Islet of Langerhans (tissue), 1 donor: ENCODE measurements around the gene JAK1.

Experiments used
- FAIRE-seq: peaks from one replicate; lab custom pipeline; 2011; peaks lifted over from hg19 to GRCh38; lab: Jason Lieb, UNC

Gene JAK1

DNA sequence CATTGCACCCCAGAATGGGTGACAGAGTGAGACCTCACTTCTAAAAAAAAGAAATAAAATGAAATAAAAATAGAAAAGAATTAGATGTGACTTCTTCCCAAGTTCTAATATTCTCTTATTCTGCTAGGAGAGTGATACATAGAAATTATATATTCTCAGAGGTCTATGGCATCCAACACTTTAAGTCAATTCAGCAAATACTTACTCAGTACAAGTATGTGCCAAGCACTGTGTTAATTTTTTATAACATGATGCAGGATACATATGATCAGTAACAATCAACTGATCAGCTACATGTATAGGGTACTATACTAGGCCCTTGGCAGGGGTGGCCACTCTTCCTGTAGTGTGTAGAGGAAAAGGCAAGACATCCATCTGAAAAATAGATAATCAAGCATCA, 13.0 kb upstream of the JAK1 start:
- no peak for FAIRE-seq

DNA sequence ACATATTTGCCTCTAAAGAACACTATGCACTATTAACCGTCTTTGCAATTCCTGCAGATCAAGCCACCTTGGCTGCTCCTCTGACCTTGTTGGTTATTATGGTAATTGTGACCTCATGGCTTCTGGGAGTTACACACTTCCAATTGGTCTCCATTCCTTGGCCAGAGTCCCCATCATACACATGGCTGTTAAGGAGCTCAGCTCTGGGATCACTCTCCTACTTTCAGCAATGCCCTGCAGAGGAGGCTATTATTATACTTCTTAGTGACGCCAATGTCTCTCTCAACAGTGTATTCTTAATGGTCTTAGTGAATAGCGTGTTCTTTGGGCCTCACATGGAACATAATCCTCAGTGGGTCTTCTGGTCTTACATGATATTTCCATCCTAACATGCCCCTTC, 10.0 kb upstream of the JAK1 start:
- no peak for FAIRE-seq

- FAIRE-seq, result no peak
Measured at GRCh38 chr1:64975740-64976139, 9.4 kb upstream of the JAK1 start.

DNA sequence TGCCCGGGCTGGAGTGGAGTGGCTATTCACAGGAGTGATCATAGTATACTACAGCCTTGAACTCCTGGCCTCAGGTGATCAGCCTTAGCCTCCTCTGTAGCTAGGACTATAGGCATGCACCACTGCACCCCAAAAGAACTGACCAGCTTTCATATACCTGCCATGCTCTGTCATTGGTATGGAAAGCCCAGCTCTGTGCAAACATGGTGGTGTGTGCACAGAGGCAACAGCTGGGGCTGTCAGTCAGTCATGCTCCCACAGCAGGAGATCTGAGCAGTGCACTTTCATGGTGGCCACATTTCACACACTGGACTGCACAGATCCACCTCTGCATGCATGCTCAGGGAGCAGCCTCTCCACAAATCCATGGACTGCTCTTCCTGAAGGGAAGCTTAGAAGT, 8.8 kb upstream of the JAK1 start:
- FAIRE-seq, result no peak

DNA sequence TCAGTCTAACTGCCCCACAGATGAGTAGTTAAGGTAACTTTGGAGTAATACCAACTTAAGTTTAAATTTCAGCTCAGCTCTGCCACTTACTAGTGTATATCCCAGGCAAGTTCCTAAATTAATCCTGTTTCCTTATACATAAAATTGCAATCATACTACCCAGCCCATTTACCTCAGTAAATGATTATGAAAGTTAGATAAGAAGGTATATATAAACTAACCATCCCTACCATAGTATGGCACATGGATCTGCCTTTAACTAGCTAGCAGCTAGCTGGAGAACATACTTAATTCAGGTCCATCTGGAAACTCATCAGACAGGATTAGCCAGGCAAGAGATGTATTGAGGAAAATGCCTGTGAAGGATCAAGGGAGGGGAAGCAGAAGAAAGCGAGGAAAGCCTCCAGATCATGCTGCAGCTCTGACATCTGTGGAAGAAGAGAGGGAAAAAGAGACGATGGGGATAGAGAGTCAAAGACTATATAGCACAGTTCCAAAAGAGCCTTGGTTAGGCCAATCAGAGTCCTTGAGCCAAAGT, 8.0 kb upstream of the JAK1 start:
- FAIRE-seq, result no peak

DNA sequence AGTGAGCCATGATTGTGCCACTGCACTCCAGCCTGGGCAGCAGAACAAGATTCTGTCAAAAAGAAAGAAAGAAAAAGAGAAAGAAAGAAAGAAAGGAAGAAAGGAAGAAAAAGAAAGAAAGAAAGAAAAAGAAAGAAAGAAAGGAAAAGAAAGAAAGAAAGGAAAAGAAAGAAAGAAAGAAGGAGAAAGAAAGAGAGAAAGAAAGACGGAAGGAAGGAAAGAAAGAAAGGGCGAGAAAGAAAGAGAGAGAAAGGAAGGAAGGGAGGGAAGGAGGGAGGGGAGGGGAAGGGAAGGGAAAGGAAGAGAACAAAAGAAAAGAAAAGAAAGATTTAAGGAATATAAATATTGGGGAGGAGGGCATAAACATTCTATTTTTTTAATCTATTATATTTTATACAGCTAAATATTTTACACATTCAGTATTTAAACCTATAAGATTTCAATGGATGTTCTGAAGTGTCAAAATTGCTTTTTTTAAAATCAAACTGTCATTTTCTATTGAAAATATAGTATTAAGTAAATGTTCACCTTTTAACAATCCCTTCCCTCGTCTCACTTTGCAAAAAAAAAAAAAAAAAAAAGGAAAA, 6.8 kb upstream of the JAK1 start:
- no peak for FAIRE-seq

- FAIRE-seq, result no peak
Measured at GRCh38 chr1:64969305-64970046, 3.1 kb upstream of the JAK1 start.

GRCh38 chr1:64967381-64967780, 1.0 kb upstream of the JAK1 start:
- FAIRE-seq, result no peak

- FAIRE-seq, result no peak
Measured at GRCh38 chr1:64965366-64966157, 787 bp downstream of the JAK1 start.

- FAIRE-seq, result no peak
Measured at GRCh38 chr1:64963466-64963865, 2.9 kb downstream of the JAK1 start.

GRCh38 chr1:64962441-64962840, 3.9 kb downstream of the JAK1 start:
- FAIRE-seq, result no peak

- FAIRE-seq, result no peak
Measured at GRCh38 chr1:64961923-64962322, 4.4 kb downstream of the JAK1 start.

- no peak for FAIRE-seq
Measured at GRCh38 chr1:64960731-64961130, 5.6 kb downstream of the JAK1 start.

- no peak for FAIRE-seq
Measured at GRCh38 chr1:64959986-64960385, 6.4 kb downstream of the JAK1 start.

GRCh38 chr1:64956733-64957441, 9.5 kb downstream of the JAK1 start:
- no peak for FAIRE-seq

DNA sequence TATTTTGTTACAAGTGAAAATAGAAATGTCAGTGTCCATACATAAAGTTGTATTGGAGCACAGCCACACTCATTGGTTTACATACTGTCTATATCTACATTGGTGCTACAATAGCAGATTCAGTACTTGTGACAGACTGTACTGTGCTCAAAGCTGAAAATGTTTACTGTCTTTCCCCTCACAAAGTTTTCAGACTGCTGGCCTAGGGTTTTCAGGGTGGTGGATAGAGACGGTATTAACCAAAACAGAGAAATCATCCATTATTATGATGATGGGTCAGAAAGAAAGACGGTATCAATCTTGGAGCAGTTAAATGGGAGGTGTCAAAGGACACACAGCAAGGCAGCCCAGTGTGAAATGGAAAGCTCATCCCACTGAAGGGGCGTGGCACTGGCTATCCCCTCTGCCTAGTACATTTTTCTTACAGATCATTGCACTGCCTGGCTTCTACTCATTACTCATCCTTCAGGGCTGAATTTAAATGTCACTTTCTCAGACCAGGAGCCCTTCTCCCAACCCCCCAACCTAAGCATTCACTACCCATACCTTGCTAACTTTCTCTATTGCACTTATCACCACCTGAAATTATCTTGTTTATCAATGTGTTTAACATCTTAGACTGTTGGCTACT, 10.2 kb downstream of the JAK1 start:
- FAIRE-seq, result no peak

- no peak for FAIRE-seq
Measured at GRCh38 chr1:64955097-64956009, 11.0 kb downstream of the JAK1 start.

DNA sequence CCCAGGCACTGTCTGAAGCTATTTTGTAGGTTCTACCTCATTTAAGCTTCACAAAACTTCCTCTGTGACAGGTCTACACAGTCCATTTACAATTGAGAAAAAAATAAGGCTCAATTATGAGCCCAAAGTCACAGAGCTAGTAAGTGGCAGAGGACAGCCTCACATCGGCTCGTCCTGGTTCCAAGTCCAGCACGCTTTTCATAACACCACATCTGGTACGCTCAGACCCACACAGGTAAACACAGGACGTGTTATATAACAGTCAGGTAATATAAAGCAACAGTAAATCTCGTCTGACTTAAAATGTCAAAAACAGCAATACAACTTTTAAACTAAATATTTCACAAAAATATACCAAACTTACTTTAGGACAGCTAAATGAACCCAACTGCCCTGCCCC, 13.1 kb downstream of the JAK1 start:
- FAIRE-seq, result no peak

GRCh38 chr1:64950284-64950809, 16.0 kb downstream of the JAK1 start:
- FAIRE-seq, result no peak

DNA sequence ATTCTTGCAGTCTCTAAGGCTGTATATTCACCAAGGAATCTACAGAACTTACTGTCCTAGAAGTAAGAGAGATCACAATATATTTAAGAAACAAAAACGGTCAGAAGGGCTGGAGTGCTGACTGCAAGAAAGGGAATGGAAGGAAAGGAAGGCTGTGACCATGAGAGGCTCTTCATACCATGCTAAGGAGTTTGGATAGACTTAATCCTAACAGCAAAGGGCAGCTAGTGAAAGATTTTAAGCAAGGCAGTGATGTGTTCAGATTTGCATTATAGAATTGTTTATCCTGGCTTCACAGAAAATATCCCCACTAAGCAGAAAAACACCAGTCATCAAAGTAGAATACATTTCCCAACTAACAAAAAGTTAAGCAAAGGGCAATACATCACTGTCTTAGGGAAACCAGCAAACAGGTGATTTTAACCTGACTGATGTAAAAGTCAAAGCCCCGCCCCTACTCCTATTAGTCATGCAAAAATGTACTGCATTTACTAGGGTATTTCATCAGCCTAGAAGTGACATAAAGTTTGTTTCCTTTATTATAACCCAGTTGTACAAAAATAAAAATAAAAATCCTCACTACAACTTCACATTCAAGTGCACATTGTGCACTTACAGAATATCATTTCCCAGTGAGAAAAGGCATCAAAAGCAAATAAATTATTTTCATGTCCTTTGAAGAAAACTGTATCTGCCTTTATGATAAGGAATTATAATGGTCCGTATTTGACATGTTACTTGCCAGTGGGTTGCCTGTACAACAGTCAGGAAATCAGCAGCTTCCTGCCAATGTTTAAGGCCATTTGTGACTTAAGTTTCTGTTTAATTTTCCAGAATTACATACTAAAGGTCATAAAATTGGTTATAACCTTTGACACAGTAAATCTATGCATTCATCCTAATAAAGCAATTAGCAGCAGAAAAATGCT, 17.2 kb downstream of the JAK1 start:
- no peak for FAIRE-seq
